ENCODE measurements around the gene OPHN1. TPM values are rescaled to one million over a fixed set of nuclear protein-coding genes. Genes with fewer than 3 reads are reported as not detected.
A peak's percentile ranks its signal among the peaks of the same experiment; 100 is the strongest.

OPHN1 gene
- total RNA-seq, 1 donor from 2014 or later, result 3.7 TPM

DNA sequence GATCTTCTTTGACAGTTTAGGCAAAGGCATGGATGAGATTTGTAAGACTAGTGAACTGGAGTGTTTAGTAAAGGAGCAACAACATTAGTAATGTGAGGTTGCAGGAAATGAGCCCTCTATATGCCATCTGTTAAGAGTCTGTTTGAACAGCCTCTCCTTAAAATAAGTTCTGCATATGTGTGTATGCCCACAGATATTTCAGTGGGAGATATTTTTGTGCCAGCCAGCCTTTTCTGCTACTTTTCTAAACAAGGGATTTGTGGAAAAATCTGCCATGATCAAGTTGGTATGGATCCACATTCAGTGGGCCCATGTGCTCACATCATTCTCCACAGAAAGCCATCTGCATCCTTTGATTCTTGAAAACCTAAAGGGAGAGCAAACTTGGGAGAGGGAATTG is 237.7 kb downstream of the OPHN1 start:
- Histone ChIP-seq H3K27ac (ENCODE audit: low read depth, low read length) (no peak overlapping the region), H3K36me3 (ENCODE audit: insufficient read depth, low read length) (no peaks in the 10 kb centered on the region), H3K4me3 (ENCODE audit: insufficient read depth, low read depth, low read length) (no peak overlapping the region), H3K27me3 (ENCODE audit: insufficient read depth, low read length) (no peaks in the 10 kb centered on the region), H4K20me1 (ENCODE audit: insufficient read depth, low read length) (no peaks in the 10 kb centered on the region), H3K79me2 (ENCODE audit: insufficient read depth, low read length) (no peaks in the 10 kb centered on the region), H3K4me2 (ENCODE audit: low read length) (no peak overlapping the region), H3K9ac (ENCODE audit: low read length) (no peak overlapping the region), H3K4me1 (ENCODE audit: insufficient read depth, low read length) (no peaks in the 10 kb centered on the region), H2AFZ (ENCODE audit: low read depth, low read length) (no peak overlapping the region), H3K9me3 (ENCODE audit: insufficient read depth, low read depth, low read length) (no peaks in the 10 kb centered on the region)
- Mint-ChIP-seq H3K27me3 (ENCODE audit: low read depth, unreplicated experiment) (no peaks in the 10 kb centered on the region), H3K9me3 (ENCODE audit: unreplicated experiment) (no peaks in the 10 kb centered on the region), H3K4me3 (ENCODE audit: unreplicated experiment) (no peak overlapping the region), H3K36me3 (ENCODE audit: low read depth, unreplicated experiment) (no peaks in the 10 kb centered on the region), H3K4me1 (ENCODE audit: low read depth, unreplicated experiment) (peaks cover 4% of the 10 kb centered on the region), H3K27ac (ENCODE audit: unreplicated experiment) (no peak overlapping the region)
- DNase-seq (ENCODE audit: low read depth) (no peak), FAIRE-seq (peak; percentile 88)
- TF ChIP-seq EZH2 (IDR thresholded peaks at IDR 0.05; ENCODE audit: insufficient read depth, low read length), result no peak
- TF ChIP-seq CTCF (IDR thresholded peaks at IDR 0.05; ENCODE audit: insufficient read depth, low read depth, low read length), result no peak

GRCh38 chrX:68193786-68194185 is 239.5 kb downstream of the OPHN1 start:
- Histone ChIP-seq H3K36me3 (ENCODE audit: insufficient read depth, low read length) (no peaks in the 10 kb centered on the region), H3K4me1 (ENCODE audit: insufficient read depth, low read length) (no peaks in the 10 kb centered on the region), H4K20me1 (ENCODE audit: insufficient read depth, low read length) (no peaks in the 10 kb centered on the region), H3K9ac (ENCODE audit: low read length) (no peak overlapping the region), H3K4me2 (ENCODE audit: low read length) (no peak overlapping the region), H3K9me3 (ENCODE audit: insufficient read depth, low read depth, low read length) (no peaks in the 10 kb centered on the region), H2AFZ (ENCODE audit: low read depth, low read length) (no peak overlapping the region), H3K27me3 (ENCODE audit: insufficient read depth, low read length) (no peaks in the 10 kb centered on the region), H3K4me3 (ENCODE audit: insufficient read depth, low read depth, low read length) (no peak overlapping the region), H3K27ac (ENCODE audit: low read depth, low read length) (no peak overlapping the region), H3K79me2 (ENCODE audit: insufficient read depth, low read length) (no peaks in the 10 kb centered on the region)
- H3K4me3 Mint-ChIP-seq (ENCODE audit: unreplicated experiment), result no peak overlapping the region
- H3K27ac Mint-ChIP-seq (ENCODE audit: unreplicated experiment), result no peak overlapping the region
- FAIRE-seq (no peak), DNase-seq (ENCODE audit: low read depth) (no peak)
- no peak for TF ChIP-seq CTCF (IDR thresholded peaks at IDR 0.05; ENCODE audit: insufficient read depth, low read depth, low read length)
- TF ChIP-seq EZH2 (IDR thresholded peaks at IDR 0.05; ENCODE audit: insufficient read depth, low read length), result no peak
- no peaks in the 10 kb centered on the region for H3K36me3 Mint-ChIP-seq (ENCODE audit: low read depth, unreplicated experiment)
- no peaks in the 10 kb centered on the region for H3K9me3 Mint-ChIP-seq (ENCODE audit: unreplicated experiment)
- H3K27me3 Mint-ChIP-seq (ENCODE audit: low read depth, unreplicated experiment), result no peaks in the 10 kb centered on the region
- H3K4me1 Mint-ChIP-seq (ENCODE audit: low read depth, unreplicated experiment), result peaks cover 4% of the 10 kb centered on the region

GRCh38 chrX:68193234-68193633 is 240.1 kb downstream of the OPHN1 start:
- no peaks in the 10 kb centered on the region for H3K79me2 ChIP-seq (ENCODE audit: insufficient read depth, low read length)
- H3K4me3 Mint-ChIP-seq (ENCODE audit: unreplicated experiment), result no peak overlapping the region
- DNase-seq (ENCODE audit: low read depth), result no peak
- FAIRE-seq, result peak; percentile 58
- H3K4me1 Mint-ChIP-seq (ENCODE audit: low read depth, unreplicated experiment), result peaks cover 4% of the 10 kb centered on the region
- H3K4me3 ChIP-seq (ENCODE audit: insufficient read depth, low read depth, low read length), result no peak overlapping the region
- no peak overlapping the region for H2AFZ ChIP-seq (ENCODE audit: low read depth, low read length)
- no peaks in the 10 kb centered on the region for H3K27me3 Mint-ChIP-seq (ENCODE audit: low read depth, unreplicated experiment)
- no peak overlapping the region for H3K27ac Mint-ChIP-seq (ENCODE audit: unreplicated experiment)
- no peaks in the 10 kb centered on the region for H3K36me3 ChIP-seq (ENCODE audit: insufficient read depth, low read length)
- H3K9me3 ChIP-seq (ENCODE audit: insufficient read depth, low read depth, low read length), result no peaks in the 10 kb centered on the region
- TF ChIP-seq EZH2 (IDR thresholded peaks at IDR 0.05; ENCODE audit: insufficient read depth, low read length), result no peak
- no peak for TF ChIP-seq CTCF (IDR thresholded peaks at IDR 0.05; ENCODE audit: insufficient read depth, low read depth, low read length)
- no peak overlapping the region for H3K27ac ChIP-seq (ENCODE audit: low read depth, low read length)
- no peaks in the 10 kb centered on the region for H3K4me1 ChIP-seq (ENCODE audit: insufficient read depth, low read length)
- no peaks in the 10 kb centered on the region for H3K36me3 Mint-ChIP-seq (ENCODE audit: low read depth, unreplicated experiment)
- no peaks in the 10 kb centered on the region for H3K27me3 ChIP-seq (ENCODE audit: insufficient read depth, low read length)
- H3K4me2 ChIP-seq (ENCODE audit: low read length), result no peak overlapping the region
- H3K9ac ChIP-seq (ENCODE audit: low read length), result no peak overlapping the region
- no peaks in the 10 kb centered on the region for H4K20me1 ChIP-seq (ENCODE audit: insufficient read depth, low read length)
- H3K9me3 Mint-ChIP-seq (ENCODE audit: unreplicated experiment), result no peaks in the 10 kb centered on the region
